ENCODE results near the gene PCDH9. TPM values are rescaled to one million over a fixed set of nuclear protein-coding genes. Genes with fewer than 3 reads are reported as not detected.

The PCDH9 gene
- total RNA-seq, 1 experiment from 2014 or later = 10.1 TPM

GRCh38 chr13:66640231-66640630, 589.9 kb downstream of the PCDH9 start:
- ChIA-PET CTCF (no interaction called here), POLR2A (no interaction called here)
- H3K27ac Mint-ChIP-seq (ENCODE audit: low read depth, unreplicated experiment) = no peak overlapping the region
- DNase-seq (ENCODE audit: unreplicated experiment) = no peak
- TF ChIP-seq CTCF (IDR thresholded peaks at IDR 0.05; ENCODE audit: unreplicated experiment) = no peak
- H3K27me3 Mint-ChIP-seq (ENCODE audit: insufficient read depth, unreplicated experiment) = no peaks in the 10 kb centered on the region
- no TSS peak for BruUV-seq (replicated peaks)
- no peak overlapping the region for H3K4me3 Mint-ChIP-seq (ENCODE audit: unreplicated experiment)
- H3K36me3 Mint-ChIP-seq (ENCODE audit: insufficient read depth, unreplicated experiment) = no peaks in the 10 kb centered on the region
- H3K4me1 Mint-ChIP-seq (ENCODE audit: insufficient read depth, unreplicated experiment) = peaks cover 5% of the 10 kb centered on the region
- intact Hi-C loops (cut with micrococcal nuclease) = no loop called here
- H3K9me3 Mint-ChIP-seq (ENCODE audit: unreplicated experiment) = no peaks in the 10 kb centered on the region

GRCh38 chr13:66639044-66639443, 591.1 kb downstream of the PCDH9 start:
- H3K27me3 Mint-ChIP-seq (ENCODE audit: insufficient read depth, unreplicated experiment) = no peaks in the 10 kb centered on the region
- TF ChIP-seq CTCF (IDR thresholded peaks at IDR 0.05; ENCODE audit: unreplicated experiment) = no peak
- peaks cover 6% of the 10 kb centered on the region for H3K4me1 Mint-ChIP-seq (ENCODE audit: insufficient read depth, unreplicated experiment)
- ChIA-PET POLR2A (interaction anchor here (0.7 kb wide), 1 partner anchor 27 kb away, joined by 3 read pairs; no protein-coding TSS in a partner anchor), CTCF (interaction anchor here (0.6 kb wide), 1 partner anchor 482 kb away, joined by 3 read pairs; no protein-coding TSS in a partner anchor)
- no peaks in the 10 kb centered on the region for H3K9me3 Mint-ChIP-seq (ENCODE audit: unreplicated experiment)
- no peak overlapping the region for H3K4me3 Mint-ChIP-seq (ENCODE audit: unreplicated experiment)
- H3K36me3 Mint-ChIP-seq (ENCODE audit: insufficient read depth, unreplicated experiment) = no peaks in the 10 kb centered on the region
- DNase-seq (ENCODE audit: unreplicated experiment) = no peak
- BruUV-seq (replicated peaks) = no TSS peak
- intact Hi-C loops (cut with micrococcal nuclease) = no loop called here
- H3K27ac Mint-ChIP-seq (ENCODE audit: low read depth, unreplicated experiment) = no peak overlapping the region

GRCh38 chr13:66635526-66635925, 594.6 kb downstream of the PCDH9 start:
- no peaks in the 10 kb centered on the region for H3K36me3 Mint-ChIP-seq (ENCODE audit: insufficient read depth, unreplicated experiment)
- intact Hi-C loops (cut with micrococcal nuclease) = no loop called here
- no peak overlapping the region for H3K27ac Mint-ChIP-seq (ENCODE audit: low read depth, unreplicated experiment)
- no peak for TF ChIP-seq CTCF (IDR thresholded peaks at IDR 0.05; ENCODE audit: unreplicated experiment)
- H3K4me3 Mint-ChIP-seq (ENCODE audit: unreplicated experiment) = no peak overlapping the region
- ChIA-PET CTCF (interaction anchor here (0.6 to 1.2 kb wide), 2 partner anchors 13 to 21 kb away, joined by 3 read pairs; no protein-coding TSS in a partner anchor), POLR2A (interaction anchor here (0.5 to 1.4 kb wide), 2 partner anchors 21 to 402 kb away, joined by 3 to 7 read pairs; no protein-coding TSS in a partner anchor)
- H3K9me3 Mint-ChIP-seq (ENCODE audit: unreplicated experiment) = no peaks in the 10 kb centered on the region
- H3K4me1 Mint-ChIP-seq (ENCODE audit: insufficient read depth, unreplicated experiment) = peaks cover 6% of the 10 kb centered on the region
- no peaks in the 10 kb centered on the region for H3K27me3 Mint-ChIP-seq (ENCODE audit: insufficient read depth, unreplicated experiment)
- no TSS peak for BruUV-seq (replicated peaks)
- DNase-seq (ENCODE audit: unreplicated experiment) = peak; percentile 76

GRCh38 chr13:66634384-66634783, 595.8 kb downstream of the PCDH9 start:
- no peak overlapping the region for H3K4me3 Mint-ChIP-seq (ENCODE audit: unreplicated experiment)
- no peak for DNase-seq (ENCODE audit: unreplicated experiment)
- H3K36me3 Mint-ChIP-seq (ENCODE audit: insufficient read depth, unreplicated experiment) = no peaks in the 10 kb centered on the region
- H3K27me3 Mint-ChIP-seq (ENCODE audit: insufficient read depth, unreplicated experiment) = no peaks in the 10 kb centered on the region
- H3K4me1 Mint-ChIP-seq (ENCODE audit: insufficient read depth, unreplicated experiment) = peaks cover 6% of the 10 kb centered on the region
- POLR2A ChIA-PET = interaction anchor here (0.6 to 1.4 kb wide), 5 partner anchors 11 to 968 kb away, joined by 3 to 7 read pairs (median 3); no protein-coding TSS in a partner anchor
- no peak overlapping the region for H3K27ac Mint-ChIP-seq (ENCODE audit: low read depth, unreplicated experiment)
- no peaks in the 10 kb centered on the region for H3K9me3 Mint-ChIP-seq (ENCODE audit: unreplicated experiment)
- no TSS peak for BruUV-seq (replicated peaks)
- TF ChIP-seq CTCF (IDR thresholded peaks at IDR 0.05; ENCODE audit: unreplicated experiment) = no peak
- CTCF ChIA-PET = interaction anchor here (0.5 to 1.2 kb wide), 5 partner anchors 14 to 213 kb away, joined by 3 read pairs; no protein-coding TSS in a partner anchor
- intact Hi-C loops (cut with micrococcal nuclease) = no loop called here

All from MCF 10A (cell line).